GM10266 (cell line): ENCODE data around the gene NFYC.
A peak's percentile ranks its signal among the peaks of the same experiment; 100 is the strongest.

ENCODE experiments used
- DNase-seq: peaks from one replicate; pipeline ENCODE4 v3.0.0; 2012; ENCODE audit errors: extremely low spot score
- CTCF ChIP-seq: IDR thresholded peaks from 2 replicates; pipeline ENCODE4 v1.5.1; 2012; ENCODE audit warnings: mild to moderate bottlenecking, low read depth; ENCODE audit not compliant: control insufficient read depth, insufficient read depth; ENCODE audit errors: missing control alignments

The NFYC gene

GRCh38 chr1:40746344-40747090, 55.0 kb downstream of the NFYC start:
- DNase-seq = no peak
- no peak for TF ChIP-seq CTCF

GRCh38 chr1:40748841-40749718, 57.6 kb downstream of the NFYC start:
- no peak for TF ChIP-seq CTCF
- no peak for DNase-seq

- no peak for DNase-seq
- TF ChIP-seq CTCF = no peak
Measured at GRCh38 chr1:40749817-40750216, 58.3 kb downstream of the NFYC start.

- DNase-seq = no peak
- TF ChIP-seq CTCF = no peak
Measured at GRCh38 chr1:40750451-40750908, 59.0 kb downstream of the NFYC start.

GRCh38 chr1:40751802-40752201, 60.3 kb downstream of the NFYC start:
- TF ChIP-seq CTCF = no peak

GRCh38 chr1:40753142-40753882, 61.8 kb downstream of the NFYC start:
- DNase-seq = peak; percentile 40
- no peak for TF ChIP-seq CTCF

More at GRCh38 chr1:40751802-40752201, 60.3 kb downstream of the NFYC start:
- DNase-seq = no peak
